T-helper 9 cell (primary cell): Measurements from ENCODE around the gene FRYL.
"Not testable (repeated sequence)": the region's sequence is repeated elsewhere in the genome, so short reads cannot be mapped to it uniquely, and the experiment has no call there.

Source experiments
- DNase-seq: peaks from one replicate; pipeline ENCODE4 v3.0.0-alpha.2; 2020

FRYL gene

GRCh38 chr4:48653217-48654014 lies 126.7 kb downstream of the FRYL start:
- DNase-seq: no peak

- no peak for DNase-seq
Observed at GRCh38 chr4:48651914-48652313, 128.2 kb downstream of the FRYL start.

- DNase-seq: no peak
Observed at GRCh38 chr4:48649505-48649904, 130.6 kb downstream of the FRYL start.

- no peak for DNase-seq
Observed at GRCh38 chr4:48645225-48645794, 134.8 kb downstream of the FRYL start.

- no peak for DNase-seq
Observed at GRCh38 chr4:48642421-48643374, 137.4 kb downstream of the FRYL start.

GRCh38 chr4:48641401-48641800 lies 138.7 kb downstream of the FRYL start:
- DNase-seq: no peak

GRCh38 chr4:48640699-48641098 lies 139.4 kb downstream of the FRYL start:
- DNase-seq: no peak

- DNase-seq: no peak
Observed at GRCh38 chr4:48640225-48640624, 139.9 kb downstream of the FRYL start.

GRCh38 chr4:48639807-48640206 lies 140.3 kb downstream of the FRYL start:
- DNase-seq: no peak

GRCh38 chr4:48638586-48638985 lies 141.5 kb downstream of the FRYL start:
- not testable (repeated sequence) for DNase-seq

- DNase-seq: no peak
Observed at GRCh38 chr4:48636911-48637310, 143.2 kb downstream of the FRYL start.

GRCh38 chr4:48635980-48636379 lies 144.1 kb downstream of the FRYL start:
- DNase-seq: no peak

- DNase-seq: no peak
Observed at GRCh38 chr4:48635310-48635709, 144.8 kb downstream of the FRYL start.

- no peak for DNase-seq
Observed at GRCh38 chr4:48634688-48635308, 145.3 kb downstream of the FRYL start.

GRCh38 chr4:48633657-48634056 lies 146.4 kb downstream of the FRYL start:
- no peak for DNase-seq

GRCh38 chr4:48629458-48629857 lies 150.6 kb downstream of the FRYL start:
- DNase-seq: no peak

- no peak for DNase-seq
Observed at GRCh38 chr4:48623182-48623780, 156.8 kb downstream of the FRYL start.

- no peak for DNase-seq
Observed at GRCh38 chr4:48620831-48621230, 159.2 kb downstream of the FRYL start.

- no peak for DNase-seq
Observed at GRCh38 chr4:48620093-48620492, 160.0 kb downstream of the FRYL start.

- no peak for DNase-seq
Observed at GRCh38 chr4:48604527-48604926, 175.6 kb downstream of the FRYL start.

- DNase-seq: no peak
Observed at GRCh38 chr4:48604041-48604440, 176.0 kb downstream of the FRYL start.

- DNase-seq: no peak
Observed at GRCh38 chr4:48603366-48604003, 176.6 kb downstream of the FRYL start.
